HG03521 (cell line): Measurements from ENCODE around the gene TEKT3.

Source experiments
- ATAC-seq: cut with Tn5 transposase; IDR thresholded peaks from one replicate; pipeline ENCODE4 v1.9.1; 2021; ENCODE audit warnings: mild to moderate bottlenecking, moderate library complexity; ENCODE audit not compliant: unreplicated experiment

The TEKT3 gene

GRCh38 chr17:15341385-15341849, at the start of gene TEKT3:
TSS of gene TEKT3 (minus strand) at chr17:15341597. CDS start at chr17:15331585, 10,012 bp downstream.
- ATAC-seq, result no peak

GRCh38 chr17:15388356-15389041, 47.1 kb upstream of the TEKT3 start:
- ATAC-seq, result no peak

- ATAC-seq, result no peak
Observed at GRCh38 chr17:15386083-15386482, 44.7 kb upstream of the TEKT3 start.

GRCh38 chr17:15385305-15385704, 43.9 kb upstream of the TEKT3 start:
- no peak for ATAC-seq

- no peak for ATAC-seq
Observed at GRCh38 chr17:15384142-15384787, 42.9 kb upstream of the TEKT3 start.

- no peak for ATAC-seq
Observed at GRCh38 chr17:15382914-15383313, 41.5 kb upstream of the TEKT3 start.

- ATAC-seq, result no peak
Observed at GRCh38 chr17:15381707-15382106, 40.3 kb upstream of the TEKT3 start.

GRCh38 chr17:15380446-15380845, 39.0 kb upstream of the TEKT3 start:
- ATAC-seq, result no peak

GRCh38 chr17:15379659-15380058, 38.3 kb upstream of the TEKT3 start:
- no peak for ATAC-seq

GRCh38 chr17:15378243-15378642, 36.8 kb upstream of the TEKT3 start:
- no peak for ATAC-seq

- ATAC-seq, result no peak
Observed at GRCh38 chr17:15377616-15378015, 36.2 kb upstream of the TEKT3 start.

- no peak for ATAC-seq
Observed at GRCh38 chr17:15377200-15377599, 35.8 kb upstream of the TEKT3 start.

- no peak for ATAC-seq
Observed at GRCh38 chr17:15371376-15372130, 30.2 kb upstream of the TEKT3 start.

GRCh38 chr17:15368600-15368999, 27.2 kb upstream of the TEKT3 start:
- ATAC-seq, result no peak

GRCh38 chr17:15366026-15366425, 24.6 kb upstream of the TEKT3 start:
- no peak for ATAC-seq

- ATAC-seq, result no peak
Observed at GRCh38 chr17:15364615-15365014, 23.2 kb upstream of the TEKT3 start.

GRCh38 chr17:15363702-15364101, 22.3 kb upstream of the TEKT3 start:
- ATAC-seq, result no peak

GRCh38 chr17:15361592-15361991, 20.2 kb upstream of the TEKT3 start:
- ATAC-seq, result no peak

GRCh38 chr17:15361151-15361550, 19.8 kb upstream of the TEKT3 start:
- ATAC-seq, result no peak

- no peak for ATAC-seq
Observed at GRCh38 chr17:15354256-15354655, 12.9 kb upstream of the TEKT3 start.

- no peak for ATAC-seq
Observed at GRCh38 chr17:15351925-15352324, 10.5 kb upstream of the TEKT3 start.

GRCh38 chr17:15351478-15351840, 10.1 kb upstream of the TEKT3 start:
- no peak for ATAC-seq
